Tibial nerve (tissue), 4 donors: ENCODE measurements around the gene TMEM150C. TPM values are rescaled to one million over a fixed set of nuclear protein-coding genes. Genes with fewer than 3 reads are reported as not detected.

Experiments
- DNase-seq, 2 donors: peaks; one replicate each; pipeline ENCODE4 v3.0.0-alpha.2; 2019; ENCODE audit warnings: low spot score in 2 of 2
- H3K27ac ChIP-seq, 4 donors: fragments of 200-600 bp; sonication (generic) in 3 of 4; one replicate each; pipeline ENCODE4 v1.5.1; 2017 to 2019; ENCODE audit warnings: mild to moderate bottlenecking in 1 of 4
- H3K27me3 ChIP-seq, 2 donors: fragments of 200-600 bp; sonication (generic) in 1 of 2; one replicate each; pipeline versions ENCODE4 v1.5.1 to v1.6.0; 2017 to 2019
- H3K36me3 ChIP-seq, 3 donors: fragments of 200-600 bp; sonication (generic); one replicate each; pipeline ENCODE4 v1.5.1; 2018 to 2019
- H3K4me1 ChIP-seq, 4 donors: fragments of 200-600 bp; sonication (generic) in 3 of 4; one replicate each; pipeline ENCODE4 v1.5.1; 2017 to 2019
- H3K4me3 ChIP-seq, 4 donors: fragments of 200-600 bp; sonication (generic) in 3 of 4; one replicate each; pipeline ENCODE4 v1.5.1; 2017 to 2019; ENCODE audit warnings: mild to moderate bottlenecking in 1 of 4, moderate library complexity in 1 of 4
- H3K9me3 ChIP-seq, 4 donors: fragments of 200-600 bp; sonication (generic) in 3 of 4; one replicate each; pipeline ENCODE4 v1.5.1; 2017 to 2019
- EP300 ChIP-seq, 2 donors: sonication (generic); formaldehyde crosslinking; IDR thresholded peaks; one replicate each; pipeline ENCODE4 v1.6.1; 2017; ENCODE audit warnings: antibody characterized with exemption in 2 of 2, mild to moderate bottlenecking in 1 of 2
- POLR2A ChIP-seq, 2 donors: fragments of 450-650 bp; IDR thresholded peaks; one replicate each; pipeline ENCODE4 v1.6.1; 2017; ENCODE audit warnings: antibody characterized with exemption in 2 of 2, mild to moderate bottlenecking in 2 of 2, moderate library complexity in 2 of 2
- WGBS, 2 donors: methylation state at CpG; one replicate each; pipeline ENCODE4 v1.1.5; 2018; 5-methylcytosine and 5-hydroxymethylcytosine counted together
- total RNA-seq, 4 donors: library from RNA; depleted of rRNA; stranded (reverse); fragments of >200 nt; gene quantifications; one replicate each; pipeline ENCODE4 v1.1.0, GENCODE V29; 2016
- TF ChIP-seq, protein P1 (sequence below), 5 experiments: fragments of 200-600 bp in 3 of 5; fragments of 450-650 bp in 2 of 5; sonication (generic) in 3 of 5; IDR thresholded peaks; one replicate each; pipeline ENCODE4 v1.5.1; 2016 to 2019; ENCODE audit warnings: antibody characterized with exemption in 5 of 5, mild to moderate bottlenecking in 3 of 5, moderate library complexity in 2 of 5

TMEM150C gene
- total RNA-seq, 4 donors from 2014 or later: 6.3 to 44.9 (median 16.0) TPM

DNA sequence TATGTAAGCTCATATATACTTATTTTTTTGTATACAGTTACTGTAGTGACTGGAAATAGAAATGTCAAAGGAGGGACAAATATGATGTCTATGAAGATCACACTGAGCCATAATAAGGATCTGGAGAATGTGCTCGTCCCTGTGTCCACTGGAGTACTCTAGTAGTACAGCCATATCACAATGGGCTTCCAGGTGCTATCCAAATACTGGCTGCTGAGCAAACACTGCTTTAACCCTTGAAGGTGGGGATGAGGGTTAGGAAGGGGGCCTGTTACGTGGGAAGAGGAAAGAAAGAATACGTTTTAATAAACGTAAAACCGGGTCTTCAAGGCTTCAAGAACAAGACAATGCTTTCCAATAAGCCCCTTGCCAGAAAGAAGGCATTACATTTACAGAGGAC lies 29.8 kb upstream of the TMEM150C start:
- DNase-seq: no peak
- no peaks in the 10 kb centered on the region for H3K4me1 ChIP-seq
- H3K9me3 ChIP-seq: no peaks in the 10 kb centered on the region
- WGBS, 2 donors: 66 to 73% methylated on average over 5 of the region's 5 CpGs
- H3K27ac ChIP-seq: no peak overlapping the region
- H3K27me3 ChIP-seq: no peaks in the 10 kb centered on the region
- TF ChIP-seq EP300 (IDR thresholded peaks at IDR 0.05) (no peak), POLR2A (IDR thresholded peaks at IDR 0.05) (no peak)
- TF ChIP-seq, protein P1, sequence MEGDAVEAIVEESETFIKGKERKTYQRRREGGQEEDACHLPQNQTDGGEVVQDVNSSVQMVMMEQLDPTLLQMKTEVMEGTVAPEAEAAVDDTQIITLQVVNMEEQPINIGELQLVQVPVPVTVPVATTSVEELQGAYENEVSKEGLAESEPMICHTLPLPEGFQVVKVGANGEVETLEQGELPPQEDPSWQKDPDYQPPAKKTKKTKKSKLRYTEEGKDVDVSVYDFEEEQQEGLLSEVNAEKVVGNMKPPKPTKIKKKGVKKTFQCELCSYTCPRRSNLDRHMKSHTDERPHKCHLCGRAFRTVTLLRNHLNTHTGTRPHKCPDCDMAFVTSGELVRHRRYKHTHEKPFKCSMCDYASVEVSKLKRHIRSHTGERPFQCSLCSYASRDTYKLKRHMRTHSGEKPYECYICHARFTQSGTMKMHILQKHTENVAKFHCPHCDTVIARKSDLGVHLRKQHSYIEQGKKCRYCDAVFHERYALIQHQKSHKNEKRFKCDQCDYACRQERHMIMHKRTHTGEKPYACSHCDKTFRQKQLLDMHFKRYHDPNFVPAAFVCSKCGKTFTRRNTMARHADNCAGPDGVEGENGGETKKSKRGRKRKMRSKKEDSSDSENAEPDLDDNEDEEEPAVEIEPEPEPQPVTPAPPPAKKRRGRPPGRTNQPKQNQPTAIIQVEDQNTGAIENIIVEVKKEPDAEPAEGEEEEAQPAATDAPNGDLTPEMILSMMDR (IDR thresholded peaks at IDR 0.05): no peak
- no peak overlapping the region for H3K4me3 ChIP-seq
- no peaks in the 10 kb centered on the region for H3K36me3 ChIP-seq

DNA sequence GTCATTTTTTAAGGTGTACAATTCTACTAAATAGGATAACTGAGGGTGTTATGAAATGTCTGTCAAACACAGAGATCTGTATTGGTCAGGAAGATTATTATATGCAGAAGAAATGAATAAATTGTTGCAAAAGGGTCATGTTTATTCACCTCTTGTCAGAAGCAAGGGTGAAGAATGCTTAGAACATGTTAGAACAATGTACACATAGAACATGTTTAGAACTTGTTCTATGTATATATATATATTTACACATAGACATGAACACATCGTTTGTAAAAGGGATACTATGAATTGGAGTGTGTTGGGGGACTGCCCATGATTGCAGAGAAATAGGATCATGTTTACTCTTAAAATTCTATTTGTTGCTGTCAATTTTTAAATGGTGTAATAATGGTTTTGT lies 28.0 kb upstream of the TMEM150C start:
- Histone ChIP-seq H3K27me3 (no peaks in the 10 kb centered on the region), H3K27ac (no peak overlapping the region), H3K4me1 (no peaks in the 10 kb centered on the region), H3K9me3 (no peaks in the 10 kb centered on the region), H3K4me3 (no peak overlapping the region), H3K36me3 (no peaks in the 10 kb centered on the region)
- no peak for DNase-seq
- TF ChIP-seq, protein P1 (IDR thresholded peaks at IDR 0.05): no peak
- TF ChIP-seq POLR2A (IDR thresholded peaks at IDR 0.05): no peak
- no peak for TF ChIP-seq EP300 (IDR thresholded peaks at IDR 0.05)
- 54 to 57% methylated on average over 1 of the region's 1 CpG for WGBS, 2 donors

DNA sequence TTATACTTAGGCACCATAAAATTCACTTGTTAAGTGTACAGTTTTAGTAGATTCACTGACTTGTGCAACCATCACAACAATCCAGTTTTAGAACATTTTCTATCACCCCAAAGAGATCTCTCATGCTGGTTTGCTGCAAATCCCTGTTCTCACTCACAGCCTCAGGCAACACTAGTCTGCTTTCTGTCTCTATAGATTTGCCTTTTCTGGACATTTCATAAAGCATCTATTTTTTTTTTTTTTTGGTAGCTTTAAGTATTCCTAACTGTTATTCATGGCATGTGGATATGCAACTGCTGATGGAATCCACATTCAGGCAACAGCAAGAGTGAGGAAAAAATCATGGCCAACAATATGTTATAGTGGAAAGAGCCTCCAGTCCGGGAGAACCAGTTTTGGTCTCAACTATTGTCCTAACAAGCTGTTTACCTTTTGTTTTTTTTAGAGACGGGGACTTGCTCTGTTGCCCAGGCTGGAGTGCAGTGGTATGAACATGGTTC lies 27.0 kb upstream of the TMEM150C start:
- TF ChIP-seq EP300 (IDR thresholded peaks at IDR 0.05) (no peak), POLR2A (IDR thresholded peaks at IDR 0.05) (no peak)
- TF ChIP-seq, protein P1 (IDR thresholded peaks at IDR 0.05): no peak
- no peaks in the 10 kb centered on the region for H3K4me1 ChIP-seq
- 90 to 92% methylated on average over 2 of the region's 2 CpGs for WGBS, 2 donors
- H3K27me3 ChIP-seq: no peaks in the 10 kb centered on the region
- no peak overlapping the region for H3K27ac ChIP-seq
- no peak overlapping the region for H3K4me3 ChIP-seq
- H3K9me3 ChIP-seq: no peaks in the 10 kb centered on the region
- H3K36me3 ChIP-seq: no peaks in the 10 kb centered on the region
- DNase-seq: no peak

DNA sequence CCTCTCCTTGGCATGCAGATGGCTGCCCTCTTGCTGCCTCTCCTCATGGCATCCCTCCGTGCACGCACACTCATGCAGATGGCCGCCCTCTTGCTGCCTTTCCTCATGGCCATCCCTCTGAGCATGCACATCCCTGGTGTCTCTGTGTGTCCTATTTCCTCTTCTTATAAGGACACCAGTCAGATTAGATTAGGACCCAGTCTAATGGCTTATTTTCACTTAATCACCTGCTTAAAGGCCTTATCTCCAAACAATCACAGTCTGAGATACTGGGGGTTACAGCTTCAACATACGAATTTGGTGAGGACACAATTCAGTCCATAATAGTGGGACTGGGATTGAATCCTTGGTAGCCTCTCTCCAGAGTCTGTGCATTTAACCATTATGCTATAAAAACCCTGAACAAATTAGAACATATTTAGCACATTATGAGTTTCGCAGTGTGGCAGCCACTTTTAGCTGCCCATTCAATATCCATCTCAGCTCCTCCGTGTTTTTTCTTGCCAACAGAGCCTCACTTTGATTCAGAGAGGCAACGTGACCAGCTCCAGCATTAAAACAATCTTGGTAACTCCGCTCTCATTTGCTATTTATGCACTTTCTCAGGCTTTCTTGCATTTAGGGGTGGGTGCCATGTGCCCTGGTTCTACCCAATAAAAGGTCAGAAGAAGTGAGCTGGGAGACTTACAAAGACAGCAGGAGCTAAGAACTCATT lies 26.2 kb upstream of the TMEM150C start:
- Histone ChIP-seq H3K9me3 (no peaks in the 10 kb centered on the region), H3K4me1 (no peaks in the 10 kb centered on the region), H3K27me3 (no peaks in the 10 kb centered on the region), H3K36me3 (no peaks in the 10 kb centered on the region), H3K4me3 (no peak overlapping the region), H3K27ac (no peak overlapping the region)
- WGBS, 2 donors: 76 to 84% methylated on average over 8 of the region's 8 CpGs
- TF ChIP-seq, protein P1 (IDR thresholded peaks at IDR 0.05): no peak
- TF ChIP-seq EP300 (IDR thresholded peaks at IDR 0.05) (no peak), POLR2A (IDR thresholded peaks at IDR 0.05) (no peak)
- DNase-seq: no peak

DNA sequence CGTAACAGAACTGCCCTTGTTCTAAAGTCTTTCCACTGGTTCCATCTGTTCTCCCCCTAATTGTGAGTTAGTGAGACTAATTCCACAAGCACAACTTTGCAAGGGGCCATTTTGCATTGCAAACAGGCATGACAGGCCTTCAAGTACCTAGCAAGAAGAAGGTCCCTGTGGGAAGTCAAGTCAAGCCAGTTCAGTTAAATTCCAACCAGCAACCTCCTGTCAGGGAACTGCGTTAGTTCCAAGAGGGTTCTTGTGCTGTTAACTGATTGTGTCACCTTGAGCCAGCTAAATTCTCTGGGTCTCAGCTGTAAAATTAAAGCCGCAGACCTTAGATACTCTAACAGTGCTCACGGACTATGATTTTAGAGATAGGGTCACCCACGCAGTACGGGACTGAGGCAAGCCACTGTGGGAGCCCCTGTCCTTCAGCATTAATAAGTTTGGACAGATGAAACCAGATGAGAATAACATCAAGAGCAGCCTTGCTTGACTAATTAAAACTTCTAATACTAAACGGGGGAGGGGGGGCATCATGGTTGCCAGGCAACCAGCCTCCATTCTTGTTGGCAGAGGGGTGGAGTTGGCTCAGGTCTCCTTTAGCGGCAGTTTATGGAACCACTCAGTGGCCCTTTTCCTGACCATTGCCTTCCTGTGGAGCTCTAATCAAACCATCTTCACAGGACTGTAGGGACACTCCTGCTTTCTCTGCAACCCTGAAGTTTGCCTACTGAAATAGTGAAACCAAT lies 24.1 kb upstream of the TMEM150C start:
- DNase-seq: no peak
- TF ChIP-seq EP300 (IDR thresholded peaks at IDR 0.05) (no peak), POLR2A (IDR thresholded peaks at IDR 0.05) (no peak)
- TF ChIP-seq, protein P1 (IDR thresholded peaks at IDR 0.05): no peak
- Histone ChIP-seq H3K4me3 (no peak overlapping the region), H3K36me3 (no peaks in the 10 kb centered on the region), H3K9me3 (no peaks in the 10 kb centered on the region), H3K4me1 (no peaks in the 10 kb centered on the region), H3K27me3 (no peaks in the 10 kb centered on the region), H3K27ac (no peak overlapping the region)
- WGBS, 2 donors: 70 to 76% methylated on average over 8 of the region's 8 CpGs
